Prostate gland (tissue), 2 donors: ENCODE measurements around the gene OLFML2B.

Experiments used
- POLR2A ChIP-seq: fragments of 450-650 bp; IDR thresholded peaks from one replicate; pipeline ENCODE4 v1.6.1; 2016; ENCODE audit warnings: antibody characterized with exemption, mild to moderate bottlenecking
- TF ChIP-seq, protein P1 (sequence below), 4 experiments: fragments of 200-600 bp in 2 of 4; fragments of 450-650 bp in 2 of 4; sonication (generic) in 2 of 4; IDR thresholded peaks; 1 replicate in 3 of 4; 2 replicates in 1 of 4; pipeline ENCODE4 v1.5.1; 2016 to 2019; ENCODE audit warnings: antibody characterized with exemption in 4 of 4, mild to moderate bottlenecking in 2 of 4, moderate library complexity in 2 of 4

GRCh38 chr1:161944381-161944780 is 79.3 kb downstream of the OLFML2B start:
- TF ChIP-seq, protein P1, sequence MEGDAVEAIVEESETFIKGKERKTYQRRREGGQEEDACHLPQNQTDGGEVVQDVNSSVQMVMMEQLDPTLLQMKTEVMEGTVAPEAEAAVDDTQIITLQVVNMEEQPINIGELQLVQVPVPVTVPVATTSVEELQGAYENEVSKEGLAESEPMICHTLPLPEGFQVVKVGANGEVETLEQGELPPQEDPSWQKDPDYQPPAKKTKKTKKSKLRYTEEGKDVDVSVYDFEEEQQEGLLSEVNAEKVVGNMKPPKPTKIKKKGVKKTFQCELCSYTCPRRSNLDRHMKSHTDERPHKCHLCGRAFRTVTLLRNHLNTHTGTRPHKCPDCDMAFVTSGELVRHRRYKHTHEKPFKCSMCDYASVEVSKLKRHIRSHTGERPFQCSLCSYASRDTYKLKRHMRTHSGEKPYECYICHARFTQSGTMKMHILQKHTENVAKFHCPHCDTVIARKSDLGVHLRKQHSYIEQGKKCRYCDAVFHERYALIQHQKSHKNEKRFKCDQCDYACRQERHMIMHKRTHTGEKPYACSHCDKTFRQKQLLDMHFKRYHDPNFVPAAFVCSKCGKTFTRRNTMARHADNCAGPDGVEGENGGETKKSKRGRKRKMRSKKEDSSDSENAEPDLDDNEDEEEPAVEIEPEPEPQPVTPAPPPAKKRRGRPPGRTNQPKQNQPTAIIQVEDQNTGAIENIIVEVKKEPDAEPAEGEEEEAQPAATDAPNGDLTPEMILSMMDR (IDR thresholded peaks at IDR 0.05), result no peak
- TF ChIP-seq POLR2A, result no peak
